NCI-H146 (cell line): ENCODE results near the gene WASF1.

ENCODE experiments used
- DNase-seq: peaks from one replicate; lab custom pipeline; 2025; lab: John Stamatoyannopoulos, UW

The WASF1 gene

GRCh38 chr6:110179406-110180227, at the start of gene WASF1:
TSS of gene WASF1 (minus strand) at chr6:110179670. CDS start at chr6:110127601, 52,069 bp downstream.
- DNase-seq = peak; percentile 98

GRCh38 chr6:110226261-110226660, 46.8 kb upstream of the WASF1 start:
- DNase-seq = no peak

DNA sequence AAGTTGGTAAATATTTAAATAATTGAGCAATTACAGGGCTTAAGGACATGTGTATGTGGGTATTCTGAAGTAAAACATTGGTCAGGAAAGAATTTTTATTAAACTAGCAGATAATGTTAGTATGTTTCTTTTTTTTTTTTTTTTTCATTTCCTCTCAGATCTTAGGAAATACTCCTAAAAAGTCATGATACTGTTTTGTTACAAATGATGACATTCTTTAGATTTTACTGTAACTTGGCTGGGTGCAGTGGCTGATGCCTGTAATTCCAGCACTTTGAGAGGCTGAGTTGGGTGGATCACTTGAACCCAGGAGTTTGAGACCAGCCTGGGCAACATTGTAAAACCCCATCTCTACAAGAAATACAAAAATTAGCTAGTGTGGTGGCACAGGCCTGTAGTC, 42.3 kb upstream of the WASF1 start:
- DNase-seq = no peak

GRCh38 chr6:110217266-110217665, 37.8 kb upstream of the WASF1 start:
- DNase-seq = no peak

GRCh38 chr6:110216140-110216539, 36.7 kb upstream of the WASF1 start:
- no peak for DNase-seq

DNA sequence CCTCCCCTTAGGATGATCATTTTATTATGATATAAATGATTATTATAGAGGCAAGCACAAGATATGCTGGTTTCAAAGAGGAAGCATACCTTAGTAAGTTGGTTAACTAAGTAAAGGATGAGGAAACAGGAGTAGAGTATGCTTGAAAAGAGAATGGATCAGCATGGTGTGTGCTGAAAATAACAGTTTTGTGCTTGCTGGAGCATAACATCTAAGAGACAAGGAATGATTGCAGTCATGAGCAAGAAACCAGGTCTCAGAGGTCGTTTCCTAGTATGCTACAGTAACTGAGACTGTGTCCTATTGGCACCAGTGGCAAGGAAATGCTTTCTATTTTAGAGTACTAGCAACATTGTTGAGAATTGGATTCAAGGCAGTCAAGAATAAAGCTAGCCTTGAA, 34.9 kb upstream of the WASF1 start:
- no peak for DNase-seq

- DNase-seq = no peak
Measured at GRCh38 chr6:110211753-110212152, 32.3 kb upstream of the WASF1 start.

DNA sequence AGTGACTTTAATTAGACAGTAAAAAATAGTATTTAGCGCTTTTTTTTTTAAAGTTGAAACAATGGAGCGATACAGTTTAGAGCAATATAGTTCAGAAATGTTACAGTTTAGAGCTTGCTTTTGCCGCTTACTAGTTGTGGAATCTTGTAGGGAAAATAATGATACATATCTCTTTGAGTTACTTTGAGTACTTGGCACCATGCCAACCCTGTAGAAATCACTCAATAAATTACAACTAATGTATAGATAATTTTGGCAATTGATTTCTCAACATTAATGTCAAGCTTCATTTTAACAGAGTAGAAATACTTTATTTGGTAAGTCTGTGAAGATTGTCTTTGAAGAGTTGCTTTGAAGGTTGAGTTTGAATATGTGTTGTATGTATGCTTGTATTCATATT, 28.2 kb upstream of the WASF1 start:
- no peak for DNase-seq

- no peak for DNase-seq
Measured at GRCh38 chr6:110201151-110201884, 21.8 kb upstream of the WASF1 start.

GRCh38 chr6:110198561-110198960, 19.1 kb upstream of the WASF1 start:
- no peak for DNase-seq

DNA sequence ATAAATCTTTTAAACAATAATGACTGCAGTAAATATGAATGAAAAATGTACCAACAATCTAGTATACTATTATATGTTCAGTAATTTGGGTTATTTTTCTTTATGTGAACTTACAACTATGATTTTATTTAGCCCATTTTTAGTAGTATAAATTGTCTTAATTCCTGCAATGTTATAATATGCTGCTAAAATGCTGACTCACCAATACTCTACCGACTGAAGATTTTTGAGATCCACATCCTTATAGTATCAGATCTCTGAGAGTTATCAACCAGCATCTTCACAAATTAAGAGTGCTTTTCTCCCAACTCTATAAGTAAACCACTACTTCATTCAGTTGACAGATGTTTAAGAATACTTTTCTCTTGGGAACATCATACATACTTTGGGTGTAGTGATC, 17.4 kb upstream of the WASF1 start:
- no peak for DNase-seq

GRCh38 chr6:110195639-110196038, 16.2 kb upstream of the WASF1 start:
- no peak for DNase-seq

GRCh38 chr6:110191477-110191876, 12.0 kb upstream of the WASF1 start:
- DNase-seq = no peak

GRCh38 chr6:110190726-110191125, 11.3 kb upstream of the WASF1 start:
- DNase-seq = no peak

- no peak for DNase-seq
Measured at GRCh38 chr6:110188791-110189190, 9.3 kb upstream of the WASF1 start.

DNA sequence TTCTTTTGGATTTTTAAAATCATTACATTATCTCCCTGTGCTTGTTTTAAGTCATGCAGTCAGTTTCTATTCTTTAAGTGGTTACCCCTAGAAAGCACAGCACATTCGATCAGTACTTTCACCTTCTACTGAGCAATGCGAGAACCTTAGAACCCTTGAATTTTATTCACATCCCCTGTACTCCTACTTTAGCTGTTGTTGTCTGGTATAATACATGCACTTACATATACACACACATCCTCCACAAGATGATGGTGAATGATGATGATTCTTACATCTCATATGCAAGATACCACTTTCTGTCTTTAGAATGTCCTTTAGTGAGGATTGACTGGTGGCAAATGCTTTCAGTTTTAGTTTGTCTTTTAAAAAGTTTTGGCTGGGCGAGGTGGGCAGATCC, 6.4 kb upstream of the WASF1 start:
- no peak for DNase-seq

DNA sequence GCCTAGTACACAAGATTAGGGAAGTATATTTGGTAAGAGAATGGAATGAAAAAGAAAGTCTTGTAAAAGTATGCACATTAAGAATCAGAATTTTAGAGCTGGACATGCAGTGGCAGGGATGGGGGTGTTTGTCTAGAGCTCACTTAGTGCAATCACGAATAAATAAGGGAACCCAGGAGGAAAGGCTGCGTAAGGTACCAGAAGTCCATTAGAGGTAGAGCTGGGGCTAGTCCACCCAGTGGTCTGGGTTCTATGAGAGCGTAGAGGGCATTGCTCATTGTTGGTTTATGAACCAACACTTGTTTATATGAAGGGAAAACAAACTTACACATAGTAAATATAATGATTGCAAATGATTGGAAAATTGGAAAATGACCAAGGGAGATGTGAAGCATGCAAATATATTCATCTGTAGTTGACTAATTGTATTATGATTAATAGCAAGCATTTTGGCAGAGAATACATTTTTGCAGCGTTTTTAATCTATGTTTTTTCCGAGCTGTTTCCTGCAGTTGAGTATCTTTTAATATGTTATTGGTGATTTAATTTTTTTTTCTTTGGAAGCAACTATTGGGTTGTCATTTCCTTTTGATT, 3.9 kb upstream of the WASF1 start:
- no peak for DNase-seq

DNA sequence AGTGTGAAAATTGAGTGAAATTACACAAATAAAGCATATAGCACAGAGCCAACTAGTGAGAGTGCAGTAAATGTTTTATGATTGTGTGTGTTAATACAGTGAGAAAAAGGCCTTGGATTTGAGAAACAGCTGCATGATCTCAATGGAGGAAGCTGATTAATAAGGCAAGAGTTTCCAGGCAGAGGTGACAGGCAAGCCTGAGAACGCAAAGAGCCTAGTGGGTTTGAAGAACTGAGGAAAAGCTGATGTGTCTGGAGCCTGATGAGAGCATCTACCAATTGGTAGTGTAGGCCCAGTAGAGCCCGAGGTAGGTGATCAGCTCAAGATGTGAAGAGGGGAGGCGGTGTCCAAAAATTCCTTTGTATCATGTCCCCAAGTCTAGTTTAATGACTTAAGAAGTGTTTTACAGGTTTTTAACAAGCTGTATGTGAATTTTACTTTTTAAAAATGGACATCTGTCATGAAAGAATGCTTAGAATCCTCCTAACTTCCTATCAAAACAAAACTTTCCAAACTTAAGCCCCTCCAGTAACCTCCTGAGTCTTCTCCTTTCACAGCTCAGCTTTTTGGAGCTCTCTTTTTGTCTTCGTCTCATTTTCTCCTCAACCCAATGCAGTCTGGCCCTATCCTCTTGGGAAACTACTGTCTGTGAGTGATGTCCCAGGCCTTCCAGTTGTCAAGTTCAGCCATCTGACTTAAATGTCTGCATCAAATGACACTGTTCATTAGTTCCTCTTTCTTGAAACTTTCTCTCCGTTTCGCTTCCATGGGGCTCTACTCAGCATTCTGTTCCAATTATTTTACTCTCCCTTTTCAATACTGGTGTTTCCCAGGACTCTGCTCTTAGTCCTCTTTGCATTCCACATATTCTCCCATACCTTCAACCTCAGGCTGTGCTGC, 1.9 kb upstream of the WASF1 start:
- DNase-seq = no peak

GRCh38 chr6:110180228-110181008, 948 bp upstream of the WASF1 start, which contains the start of gene CDC40:
TSS of gene CDC40 (plus strand) at chr6:110180427. CDS start at chr6:110180445, 18 bp downstream.
- DNase-seq = peak; percentile 78

DNA sequence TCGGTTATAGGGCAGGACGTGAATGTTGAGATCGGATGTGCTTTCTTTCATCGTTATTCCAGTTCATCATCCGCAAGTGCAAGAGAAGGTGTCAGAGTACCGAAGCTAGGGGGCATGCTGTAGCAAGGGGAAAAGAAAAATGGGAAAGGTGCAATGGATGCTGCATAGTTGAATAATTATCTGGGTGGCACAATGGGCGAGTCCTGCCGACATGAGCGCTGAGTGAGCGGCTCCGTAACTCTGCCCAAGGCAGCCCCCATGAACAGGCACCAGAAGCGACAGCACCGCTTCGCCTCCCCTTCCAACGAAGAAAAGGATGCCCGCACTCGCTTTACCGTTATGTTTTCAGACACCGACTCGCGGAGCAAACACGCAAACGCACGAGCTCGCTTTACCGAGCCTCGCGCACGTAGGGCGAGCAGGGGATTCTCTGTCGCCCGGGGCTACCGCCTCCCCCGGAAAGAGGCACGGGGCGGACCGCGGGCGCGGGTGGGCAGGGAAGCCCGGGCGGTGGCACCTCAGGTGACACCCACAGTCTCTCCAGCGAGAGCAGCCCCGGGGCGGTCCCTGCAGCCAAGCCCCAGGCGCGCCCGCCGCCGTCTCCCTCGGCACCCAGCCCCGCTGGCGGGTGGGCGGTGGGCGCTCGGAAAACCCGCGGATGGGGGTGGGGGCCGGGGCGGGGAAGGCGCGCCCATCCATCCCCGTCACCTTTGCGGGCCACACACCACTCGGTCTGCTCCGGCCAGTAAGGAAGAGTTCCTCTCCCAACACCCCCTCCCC, 654 bp downstream of the WASF1 start:
- DNase-seq = peak; percentile 85
